Liver (tissue), 3 donors: ENCODE data around the gene MICAL2.

Source experiments
- ATF3 ChIP-seq: IDR thresholded peaks from 2 replicates; pipeline ENCODE4 v1.6.1; 2016; ENCODE audit warnings: antibody characterized with exemption
- CTCF ChIP-seq: fragments of 150-350 bp; IDR thresholded peaks from 2 replicates; pipeline ENCODE4 v1.5.1; 2017; ENCODE audit warnings: improper control_type of control experiment, low read depth, low read length; ENCODE audit not compliant: missing input control
- GABPA ChIP-seq, 2 donors: IDR thresholded peaks in 1 of 2; conservative IDR thresholded peaks in 1 of 2; 2 replicates each; pipeline ENCODE4 v1.6.1; 2016; ENCODE audit warnings: antibody characterized with exemption in 2 of 2, mild to moderate bottlenecking in 1 of 2, moderate library complexity in 1 of 2
- HNF4A ChIP-seq, 2 donors: conservative IDR thresholded peaks; 2 replicates each; pipeline ENCODE4 v1.6.1; 2016; ENCODE audit warnings: antibody characterized with exemption in 2 of 2, mild to moderate bottlenecking in 2 of 2
- HNF4G ChIP-seq: IDR thresholded peaks from 2 replicates; pipeline ENCODE4 v1.6.1; 2016; ENCODE audit warnings: antibody characterized with exemption
- JUND ChIP-seq, 2 donors: IDR thresholded peaks; 2 replicates each; pipeline ENCODE4 v1.6.1; 2016; ENCODE audit warnings: antibody characterized with exemption in 2 of 2
- MAX ChIP-seq: IDR thresholded peaks from 2 replicates; pipeline ENCODE4 v1.6.1; 2016; ENCODE audit warnings: antibody characterized with exemption
- RAD21 ChIP-seq, 2 donors: IDR thresholded peaks; 2 replicates each; pipeline ENCODE4 v1.6.1; 2016; ENCODE audit warnings: antibody characterized with exemption in 2 of 2, mild to moderate bottlenecking in 2 of 2
- RXRA ChIP-seq, 2 donors: IDR thresholded peaks; 2 replicates each; pipeline ENCODE4 v1.6.1; 2017 to 2018; ENCODE audit warnings: antibody characterized with exemption in 2 of 2, mild to moderate bottlenecking in 1 of 2
- SP1 ChIP-seq: IDR thresholded peaks from 2 replicates; pipeline ENCODE4 v1.6.1; 2018; ENCODE audit warnings: antibody characterized with exemption, mild to moderate bottlenecking
- TAF1 ChIP-seq: conservative IDR thresholded peaks from 2 replicates; pipeline ENCODE4 v1.6.1; 2016; ENCODE audit warnings: antibody characterized with exemption, mild to moderate bottlenecking
- YY1 ChIP-seq: IDR thresholded peaks from 2 replicates; pipeline ENCODE4 v1.6.1; 2016; ENCODE audit warnings: antibody characterized with exemption, mild to moderate bottlenecking
- ZBTB33 ChIP-seq: IDR thresholded peaks from 2 replicates; pipeline ENCODE4 v1.6.1; 2016; ENCODE audit warnings: antibody characterized with exemption
- TF ChIP-seq, protein P1 (sequence below): IDR thresholded peaks from 2 replicates; pipeline ENCODE4 v1.6.1; 2016; ENCODE audit warnings: antibody characterized with exemption, mild to moderate bottlenecking
- donor health status: healthy.
- donor health status: healthy.

DNA sequence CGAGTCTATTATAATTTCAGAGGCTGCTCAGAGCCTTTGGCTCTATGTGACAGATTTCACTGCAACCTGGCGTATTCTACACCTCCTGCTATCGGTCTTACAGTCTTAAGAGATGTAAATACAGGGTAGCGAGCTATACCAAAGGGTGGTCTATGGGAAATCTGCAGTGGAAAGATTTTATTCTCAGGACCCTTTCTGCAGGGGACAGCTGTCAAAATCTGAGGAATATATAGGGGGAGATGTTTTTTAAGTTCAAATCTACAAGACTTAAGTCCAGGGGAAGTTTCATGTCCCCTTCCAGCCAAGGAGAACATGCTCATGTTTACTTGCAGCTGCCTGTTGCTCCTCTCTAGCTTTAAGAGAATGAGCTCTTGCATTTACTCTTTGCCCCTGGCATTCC is 62.7 kb downstream of the MICAL2 start:
- TF ChIP-seq RAD21 (IDR thresholded peaks at IDR 0.05) = no peak
- TF ChIP-seq CTCF = no peak
- no peak for TF ChIP-seq HNF4G
- TF ChIP-seq, protein P1, sequence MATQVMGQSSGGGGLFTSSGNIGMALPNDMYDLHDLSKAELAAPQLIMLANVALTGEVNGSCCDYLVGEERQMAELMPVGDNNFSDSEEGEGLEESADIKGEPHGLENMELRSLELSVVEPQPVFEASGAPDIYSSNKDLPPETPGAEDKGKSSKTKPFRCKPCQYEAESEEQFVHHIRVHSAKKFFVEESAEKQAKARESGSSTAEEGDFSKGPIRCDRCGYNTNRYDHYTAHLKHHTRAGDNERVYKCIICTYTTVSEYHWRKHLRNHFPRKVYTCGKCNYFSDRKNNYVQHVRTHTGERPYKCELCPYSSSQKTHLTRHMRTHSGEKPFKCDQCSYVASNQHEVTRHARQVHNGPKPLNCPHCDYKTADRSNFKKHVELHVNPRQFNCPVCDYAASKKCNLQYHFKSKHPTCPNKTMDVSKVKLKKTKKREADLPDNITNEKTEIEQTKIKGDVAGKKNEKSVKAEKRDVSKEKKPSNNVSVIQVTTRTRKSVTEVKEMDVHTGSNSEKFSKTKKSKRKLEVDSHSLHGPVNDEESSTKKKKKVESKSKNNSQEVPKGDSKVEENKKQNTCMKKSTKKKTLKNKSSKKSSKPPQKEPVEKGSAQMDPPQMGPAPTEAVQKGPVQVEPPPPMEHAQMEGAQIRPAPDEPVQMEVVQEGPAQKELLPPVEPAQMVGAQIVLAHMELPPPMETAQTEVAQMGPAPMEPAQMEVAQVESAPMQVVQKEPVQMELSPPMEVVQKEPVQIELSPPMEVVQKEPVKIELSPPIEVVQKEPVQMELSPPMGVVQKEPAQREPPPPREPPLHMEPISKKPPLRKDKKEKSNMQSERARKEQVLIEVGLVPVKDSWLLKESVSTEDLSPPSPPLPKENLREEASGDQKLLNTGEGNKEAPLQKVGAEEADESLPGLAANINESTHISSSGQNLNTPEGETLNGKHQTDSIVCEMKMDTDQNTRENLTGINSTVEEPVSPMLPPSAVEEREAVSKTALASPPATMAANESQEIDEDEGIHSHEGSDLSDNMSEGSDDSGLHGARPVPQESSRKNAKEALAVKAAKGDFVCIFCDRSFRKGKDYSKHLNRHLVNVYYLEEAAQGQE = no peak
- no peak for TF ChIP-seq SP1
- TF ChIP-seq GABPA (IDR thresholded peaks at IDR 0.05 in 1 of 2, conservative IDR thresholded peaks at IDR 0.05 in 1 of 2) = no peak
- no peak for TF ChIP-seq ZBTB33
- no peak for TF ChIP-seq TAF1
- TF ChIP-seq MAX = no peak
- no peak for TF ChIP-seq JUND (IDR thresholded peaks at IDR 0.05)
- TF ChIP-seq YY1 = no peak
- no peak for TF ChIP-seq RXRA (IDR thresholded peaks at IDR 0.05)
- no peak for TF ChIP-seq ATF3
- no peak for TF ChIP-seq HNF4A (conservative IDR thresholded peaks at IDR 0.05)
